ENCODE data around the gene ELAVL1.

The ELAVL1 gene

DNA sequence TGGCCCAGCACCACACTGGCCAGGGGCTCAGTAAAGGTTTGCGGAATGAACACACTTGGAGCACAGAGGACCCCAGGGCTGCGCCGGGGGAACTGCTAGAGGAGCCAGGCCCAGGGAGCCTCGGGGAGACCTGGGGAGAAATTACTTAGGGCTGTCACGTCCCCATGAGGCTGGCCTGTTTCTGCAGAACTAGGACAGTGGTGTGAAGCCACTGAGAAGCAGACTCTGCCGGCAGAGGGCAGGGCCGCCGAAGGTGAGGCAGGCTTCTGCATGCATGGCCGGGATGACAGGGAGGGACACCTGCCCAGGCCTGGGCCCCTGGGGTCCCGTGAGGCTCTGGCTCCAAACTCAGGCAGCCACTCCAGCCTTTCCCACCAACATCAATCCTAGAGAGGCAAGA is 26.4 kb downstream of the ELAVL1 start:
- Histone ChIP-seq H3K4me2 (ENCODE audit: low read depth, low read length) (no peak overlapping the region), H3K27ac (ENCODE audit: low read length) (no peak overlapping the region), H3F3A (ENCODE audit: insufficient read depth, low read length) (no peaks in the 10 kb centered on the region), H2AFZ (ENCODE audit: low read length) (no peak overlapping the region), H3K4me3 (ENCODE audit: low read length) (no peak overlapping the region), H3K27me3 (replicated peaks; ENCODE audit: insufficient read depth, low read length) (no peaks in the 10 kb centered on the region), H4K20me1 (ENCODE audit: insufficient read depth, low read length) (peaks cover 8% of the 10 kb centered on the region; the same call in 1 of the 2 replicates), H3K9me2 (replicated peaks; ENCODE audit: insufficient read depth, low read length) (no peaks in the 10 kb centered on the region), H3K9ac (ENCODE audit: low read length) (no peak overlapping the region), H3K4me1 (ENCODE audit: low read length) (no peaks in the 10 kb centered on the region), H3K9me3 (replicated peaks; ENCODE audit: insufficient read depth, low read length) (no peaks in the 10 kb centered on the region), H3K79me2 (ENCODE audit: low read length) (peaks cover 67% of the 10 kb centered on the region), H3K36me3 (replicated peaks; ENCODE audit: insufficient read depth, low read length) (peaks cover 4% of the 10 kb centered on the region)
- DNase-seq, result no peak
- TF ChIP-seq EZH2 (optimal IDR thresholded peaks at IDR 0.05; ENCODE audit: low read depth, low read length), result no peak
- TF ChIP-seq EZH2phosphoT487 (IDR thresholded peaks at IDR 0.05; ENCODE audit: low read length), result no peak
- TF ChIP-seq, protein P1, sequence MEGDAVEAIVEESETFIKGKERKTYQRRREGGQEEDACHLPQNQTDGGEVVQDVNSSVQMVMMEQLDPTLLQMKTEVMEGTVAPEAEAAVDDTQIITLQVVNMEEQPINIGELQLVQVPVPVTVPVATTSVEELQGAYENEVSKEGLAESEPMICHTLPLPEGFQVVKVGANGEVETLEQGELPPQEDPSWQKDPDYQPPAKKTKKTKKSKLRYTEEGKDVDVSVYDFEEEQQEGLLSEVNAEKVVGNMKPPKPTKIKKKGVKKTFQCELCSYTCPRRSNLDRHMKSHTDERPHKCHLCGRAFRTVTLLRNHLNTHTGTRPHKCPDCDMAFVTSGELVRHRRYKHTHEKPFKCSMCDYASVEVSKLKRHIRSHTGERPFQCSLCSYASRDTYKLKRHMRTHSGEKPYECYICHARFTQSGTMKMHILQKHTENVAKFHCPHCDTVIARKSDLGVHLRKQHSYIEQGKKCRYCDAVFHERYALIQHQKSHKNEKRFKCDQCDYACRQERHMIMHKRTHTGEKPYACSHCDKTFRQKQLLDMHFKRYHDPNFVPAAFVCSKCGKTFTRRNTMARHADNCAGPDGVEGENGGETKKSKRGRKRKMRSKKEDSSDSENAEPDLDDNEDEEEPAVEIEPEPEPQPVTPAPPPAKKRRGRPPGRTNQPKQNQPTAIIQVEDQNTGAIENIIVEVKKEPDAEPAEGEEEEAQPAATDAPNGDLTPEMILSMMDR (IDR thresholded peaks at IDR 0.05; ENCODE audit: low read length), result no peak

DNA sequence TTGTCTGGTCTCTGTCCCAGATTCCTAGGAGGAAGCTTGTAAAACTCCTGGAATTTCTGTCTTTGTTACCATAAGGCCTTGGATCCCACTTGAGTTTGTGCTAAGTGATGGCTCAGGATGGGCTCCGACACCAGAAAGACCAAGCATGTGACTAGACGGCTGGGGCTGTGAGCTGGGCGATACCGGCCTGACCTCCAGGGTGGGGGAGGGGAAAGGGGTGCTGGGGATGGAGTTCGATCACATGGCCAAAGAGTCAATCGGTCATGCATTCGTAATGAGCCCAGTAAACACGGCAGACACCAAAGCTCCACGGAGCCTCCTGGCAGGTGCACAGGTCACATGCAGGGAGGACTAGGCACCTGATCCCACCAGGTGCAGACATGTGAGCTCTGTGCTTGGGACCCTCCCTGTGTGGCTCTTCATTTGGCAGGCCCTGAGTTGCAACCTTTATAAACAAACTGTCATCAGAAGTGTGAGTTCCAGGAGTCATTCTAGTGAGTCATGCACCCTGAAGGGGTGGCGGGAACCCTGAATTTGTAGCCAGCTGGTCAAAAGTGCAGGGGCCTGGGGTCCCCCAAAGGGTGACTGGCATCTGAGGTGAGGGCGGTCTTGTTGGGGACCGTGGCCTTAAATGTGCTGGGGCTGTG is 27.1 kb downstream of the ELAVL1 start:
- no peak overlapping the region for H3K4me3 ChIP-seq (ENCODE audit: low read length)
- no peaks in the 10 kb centered on the region for H3K4me1 ChIP-seq (ENCODE audit: low read length)
- DNase-seq, result no peak
- H2AFZ ChIP-seq (ENCODE audit: low read length), result no peak overlapping the region
- no peaks in the 10 kb centered on the region for H3F3A ChIP-seq (ENCODE audit: insufficient read depth, low read length)
- no peak overlapping the region for H3K27ac ChIP-seq (ENCODE audit: low read length)
- H3K4me2 ChIP-seq (ENCODE audit: low read depth, low read length), result no peak overlapping the region
- no peak overlapping the region for H3K9ac ChIP-seq (ENCODE audit: low read length)
- peaks cover 8% of the 10 kb centered on the region for H3K36me3 ChIP-seq (replicated peaks; ENCODE audit: insufficient read depth, low read length)
- H3K9me2 ChIP-seq (replicated peaks; ENCODE audit: insufficient read depth, low read length), result no peaks in the 10 kb centered on the region
- no peaks in the 10 kb centered on the region for H3K9me3 ChIP-seq (replicated peaks; ENCODE audit: insufficient read depth, low read length)
- H3K27me3 ChIP-seq (replicated peaks; ENCODE audit: insufficient read depth, low read length), result no peaks in the 10 kb centered on the region
- TF ChIP-seq, protein P1 (IDR thresholded peaks at IDR 0.05; ENCODE audit: low read length), result no peak
- TF ChIP-seq EZH2phosphoT487 (IDR thresholded peaks at IDR 0.05; ENCODE audit: low read length) (no peak), EZH2 (optimal IDR thresholded peaks at IDR 0.05; ENCODE audit: low read depth, low read length) (no peak)
- H3K79me2 ChIP-seq (ENCODE audit: low read length), result peaks cover 63% of the 10 kb centered on the region
- 0 out of 2 replicates have a peak, but pooled peaks cover 6% of the 10 kb centered on the region for H4K20me1 ChIP-seq (ENCODE audit: insufficient read depth, low read length)

DNA sequence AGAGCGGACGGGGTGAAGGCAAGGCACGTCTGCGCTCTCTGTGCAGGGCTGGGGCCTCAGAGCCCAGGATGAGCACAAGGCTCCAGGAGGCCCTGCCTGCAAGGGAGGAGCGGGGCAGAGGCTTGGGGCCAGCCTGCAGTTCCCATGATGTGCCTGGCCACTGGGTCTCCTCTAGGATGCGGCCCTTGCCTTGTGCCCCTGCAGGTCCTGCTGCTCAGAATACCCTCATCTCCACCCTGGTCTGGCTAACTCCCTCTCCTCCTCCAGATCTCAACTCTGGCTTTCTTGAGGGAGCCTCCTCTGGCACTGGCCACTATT is 27.8 kb downstream of the ELAVL1 start:
- Histone ChIP-seq H3K4me3 (ENCODE audit: low read length) (no peak overlapping the region), H3F3A (ENCODE audit: insufficient read depth, low read length) (no peaks in the 10 kb centered on the region), H3K27ac (ENCODE audit: low read length) (no peak overlapping the region), H3K36me3 (replicated peaks; ENCODE audit: insufficient read depth, low read length) (peaks cover 8% of the 10 kb centered on the region), H2AFZ (ENCODE audit: low read length) (no peak overlapping the region), H3K9me3 (replicated peaks; ENCODE audit: insufficient read depth, low read length) (no peaks in the 10 kb centered on the region), H3K27me3 (replicated peaks; ENCODE audit: insufficient read depth, low read length) (no peaks in the 10 kb centered on the region), H3K9me2 (replicated peaks; ENCODE audit: insufficient read depth, low read length) (no peaks in the 10 kb centered on the region), H3K79me2 (ENCODE audit: low read length) (peaks cover 57% of the 10 kb centered on the region), H3K9ac (ENCODE audit: low read length) (no peak overlapping the region), H3K4me2 (ENCODE audit: low read depth, low read length) (no peak overlapping the region), H3K4me1 (ENCODE audit: low read length) (no peaks in the 10 kb centered on the region), H4K20me1 (ENCODE audit: insufficient read depth, low read length) (0 out of 2 replicates have a peak, but pooled peaks cover 6% of the 10 kb centered on the region)
- TF ChIP-seq, protein P1 (IDR thresholded peaks at IDR 0.05; ENCODE audit: low read length), result no peak
- no peak for TF ChIP-seq EZH2phosphoT487 (IDR thresholded peaks at IDR 0.05; ENCODE audit: low read length)
- TF ChIP-seq EZH2 (optimal IDR thresholded peaks at IDR 0.05; ENCODE audit: low read depth, low read length), result no peak
- DNase-seq, result no peak

All from MM.1S (cell line).